ENCODE data around the gene DDOST.

GRCh38 chr1:20654104-20654690, 7.0 kb downstream of the DDOST start:
- 0 out of 5 replicates have a peak, but pooled peaks of 1 of the 2 experiments have one; percentile 9 for TF ChIP-seq RAD21 (conservative IDR thresholded peaks at IDR 0.05 in 1 of 2, IDR thresholded peaks at IDR 0.05 in 1 of 2)
- no peak for TF ChIP-seq CTCF (IDR thresholded peaks at IDR 0.05)

Measured in A549 (cell line).